Hematopoietic multipotent progenitor cell treated with erythropoietin and hydrocortisone succinate and interleukin-3 and kit ligand, for 17 days (in vitro differentiated cells): ENCODE measurements around the gene GPR183.

ENCODE experiments used
- DNase-seq: peaks from one replicate; pipeline ENCODE4 v3.0.0-alpha.2; 2015; ENCODE audit warnings: low spot score

The GPR183 gene

GRCh38 chr13:99311748-99312492, 4.7 kb upstream of the GPR183 start:
- no peak for DNase-seq

- no peak for DNase-seq
Measured at GRCh38 chr13:99311137-99311536, 3.9 kb upstream of the GPR183 start.

GRCh38 chr13:99310382-99311031, 3.3 kb upstream of the GPR183 start:
- no peak for DNase-seq

DNA sequence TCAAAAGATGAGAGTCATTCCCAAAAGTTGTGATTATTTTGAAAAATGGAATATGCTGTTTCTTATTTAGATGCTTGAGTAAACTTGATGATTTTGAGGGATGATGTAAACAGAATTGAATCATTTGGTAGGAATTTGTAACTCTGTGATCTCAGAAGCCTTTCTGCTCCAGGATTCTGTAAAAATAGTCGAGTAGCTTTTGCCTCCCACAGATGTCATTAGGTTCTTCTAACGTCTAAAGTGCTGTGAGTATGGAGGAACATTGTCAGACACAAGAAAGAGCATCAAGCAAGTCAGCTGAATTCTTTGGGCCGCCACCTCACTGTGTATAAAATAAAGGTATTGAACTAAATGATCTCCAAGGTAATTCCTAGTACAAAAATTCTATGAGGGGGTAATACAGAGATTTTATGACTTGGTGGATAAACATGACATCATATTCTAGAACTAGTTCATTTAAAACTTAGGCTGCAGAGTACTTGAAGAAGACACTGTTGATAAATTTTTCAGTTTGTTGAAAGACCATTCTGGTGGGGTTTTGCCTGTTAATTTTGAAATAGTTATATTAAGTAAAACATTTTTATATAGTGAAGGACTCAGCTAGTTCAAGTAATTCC, 1.4 kb upstream of the GPR183 start:
- no peak for DNase-seq

GRCh38 chr13:99307648-99308339, 595 bp upstream of the GPR183 start:
- peak; percentile 49 for DNase-seq

- no peak for DNase-seq
Measured at GRCh38 chr13:99305566-99305965, 1.6 kb downstream of the GPR183 start.

DNA sequence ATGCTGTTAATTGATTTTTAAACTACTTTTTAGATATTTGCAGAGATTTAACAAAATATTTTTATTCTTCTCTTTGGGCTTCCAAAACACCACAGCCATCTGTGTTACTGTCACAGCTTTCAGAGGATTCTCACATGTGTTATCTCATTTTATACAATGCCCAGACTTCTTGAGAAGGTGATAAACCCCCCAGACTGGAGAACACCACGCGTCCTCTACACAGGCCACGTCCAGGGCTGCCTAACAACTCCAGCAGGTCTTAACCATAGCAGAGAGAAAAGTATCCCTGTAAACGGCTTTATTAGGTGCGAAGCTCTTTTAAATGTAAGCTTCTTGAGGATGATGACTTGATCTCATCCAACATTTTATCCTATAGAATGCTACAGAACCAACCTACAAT, 2.0 kb downstream of the GPR183 start:
- no peak for DNase-seq

DNA sequence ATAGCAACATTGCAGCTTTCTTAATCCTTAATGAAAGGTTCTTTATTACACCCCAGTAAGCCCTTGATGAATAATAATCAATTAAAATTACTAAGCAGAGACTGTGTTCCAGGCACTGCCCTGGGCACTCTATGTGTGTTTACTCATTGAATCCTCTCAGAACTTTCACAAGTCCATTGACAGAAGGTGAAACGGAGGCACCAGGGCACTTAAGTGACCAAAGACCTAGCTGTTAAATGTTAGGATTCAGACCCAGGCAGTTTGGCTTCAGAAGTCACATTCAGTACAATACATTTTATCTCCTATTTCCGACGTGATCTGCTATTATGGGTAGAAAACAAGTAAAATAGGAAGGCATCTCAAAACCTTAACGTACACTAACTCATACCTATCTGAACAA, 2.7 kb downstream of the GPR183 start:
- no peak for DNase-seq

- DNase-seq, result no peak
Measured at GRCh38 chr13:99303863-99304521, 3.2 kb downstream of the GPR183 start.

GRCh38 chr13:99302637-99303505, 4.3 kb downstream of the GPR183 start:
- no peak for DNase-seq

- DNase-seq, result no peak
Measured at GRCh38 chr13:99301913-99302636, 5.1 kb downstream of the GPR183 start.

- DNase-seq, result no peak
Measured at GRCh38 chr13:99301056-99301838, 6.0 kb downstream of the GPR183 start.

- no peak for DNase-seq
Measured at GRCh38 chr13:99299920-99300341, 7.3 kb downstream of the GPR183 start.

DNA sequence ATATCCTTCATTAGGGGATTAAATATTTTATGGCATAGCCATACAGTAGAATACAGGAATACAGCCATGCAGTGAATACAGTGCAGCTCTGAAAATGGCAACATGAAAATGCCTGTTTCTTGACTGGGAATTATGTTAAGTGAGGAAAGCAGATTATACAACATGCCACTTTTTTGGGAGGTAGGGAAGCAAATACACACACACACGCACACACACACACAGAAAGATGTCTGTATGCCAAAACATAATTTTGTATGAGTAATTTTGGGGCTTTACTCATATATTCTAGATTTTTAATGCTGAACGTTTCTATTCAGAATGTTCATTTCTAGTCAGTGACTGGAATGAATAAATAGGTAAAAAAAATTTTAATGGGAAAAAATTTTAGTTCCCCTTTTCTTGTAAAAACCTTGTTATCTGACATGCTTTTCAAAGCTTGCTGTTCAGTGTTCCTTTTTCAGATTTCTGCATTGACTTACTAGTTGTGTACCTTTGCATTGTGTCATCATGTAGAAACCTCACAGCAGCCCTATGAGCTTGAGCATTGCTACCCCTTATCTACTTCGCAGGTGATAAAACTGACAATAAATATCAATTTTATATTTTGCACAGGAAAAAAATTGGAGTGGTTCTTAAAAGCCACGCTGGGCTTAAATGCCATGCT, 7.8 kb downstream of the GPR183 start:
- DNase-seq, result no peak

GRCh38 chr13:99298056-99298455, 9.1 kb downstream of the GPR183 start:
- DNase-seq, result no peak

DNA sequence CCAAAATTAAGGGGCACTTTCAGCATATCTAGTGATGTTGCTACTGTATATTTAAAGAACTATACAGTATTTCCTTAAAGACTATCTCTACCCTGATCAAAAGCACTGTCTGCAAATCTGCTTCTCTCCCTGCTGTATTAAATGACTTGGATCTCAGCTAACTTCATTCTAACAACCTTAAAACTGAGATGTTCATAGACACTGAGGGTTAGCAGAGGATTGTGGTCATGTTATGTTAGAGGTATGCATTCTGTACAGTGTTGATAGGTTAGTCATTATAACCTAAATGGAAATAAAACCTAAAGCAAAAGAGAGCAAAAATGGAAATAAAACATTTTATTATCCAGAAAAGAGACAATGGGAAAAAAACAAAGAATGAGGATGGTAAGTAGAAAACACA, 9.9 kb downstream of the GPR183 start:
- DNase-seq, result no peak

- DNase-seq, result no peak
Measured at GRCh38 chr13:99296398-99296797, 10.8 kb downstream of the GPR183 start.

GRCh38 chr13:99295488-99296252, 11.5 kb downstream of the GPR183 start:
- DNase-seq, result no peak
